HEK293 (cell line): ENCODE measurements around the gene KRTAP10-1.
"Not testable (repeated sequence)": the region's sequence is repeated elsewhere in the genome, so short reads cannot be mapped to it uniquely, and the experiment has no call there.

Experiments used
- MYNN ChIP-seq: fragments of 450-650 bp; formaldehyde crosslinking; IDR thresholded peaks from 2 replicates; pipeline ENCODE4 v1.5.1; 2016; ENCODE audit warnings: missing biosample characterization, missing genetic modification characterization, borderline replicate concordance
- OVOL3 ChIP-seq: fragments of 450-650 bp; formaldehyde crosslinking; IDR thresholded peaks from 2 replicates; pipeline ENCODE4 v1.5.1; 2016; ENCODE audit warnings: missing biosample characterization, missing genetic modification characterization
- SETDB1 ChIP-seq: IDR thresholded peaks from one replicate; pipeline ENCODE4 v1.6.1; 2017; ENCODE audit warnings: mild to moderate bottlenecking, low read length, moderate library complexity, mixed read lengths; ENCODE audit not compliant: insufficient read length
- TCF7L2 ChIP-seq: IDR thresholded peaks from 2 replicates; pipeline ENCODE4 v1.6.1; 2011; ENCODE audit warnings: low read depth, mild to moderate bottlenecking, inconsistent platforms, low read length, moderate library complexity, borderline replicate concordance
- ZNF629 ChIP-seq: fragments of 450-650 bp; formaldehyde crosslinking; IDR thresholded peaks from 2 replicates; pipeline ENCODE4 v1.5.1; 2017; ENCODE audit warnings: missing biosample characterization, missing genetic modification characterization
- ZNF707 ChIP-seq: fragments of 450-650 bp; formaldehyde crosslinking; IDR thresholded peaks from 2 replicates; pipeline ENCODE4 v1.5.1; 2016; ENCODE audit warnings: missing biosample characterization, missing genetic modification characterization
- ZSCAN23 ChIP-seq: fragments of 450-650 bp; formaldehyde crosslinking; IDR thresholded peaks from 2 replicates; pipeline ENCODE4 v1.5.1; 2016; ENCODE audit warnings: missing biosample characterization, missing genetic modification characterization
- TF ChIP-seq, protein P1 (sequence below): fragments of 450-650 bp; formaldehyde crosslinking; IDR thresholded peaks from 2 replicates; pipeline ENCODE4 v1.5.1; 2016; ENCODE audit warnings: missing biosample characterization, missing genetic modification characterization
- TF ChIP-seq, protein P2 (sequence below): fragments of 450-650 bp; formaldehyde crosslinking; IDR thresholded peaks from 2 replicates; pipeline ENCODE4 v1.5.1; 2016; ENCODE audit warnings: missing biosample characterization, missing genetic modification characterization

GRCh38 chr21:44558329-44558675 is 18.3 kb upstream of the KRTAP10-1 start:
- TF ChIP-seq MYNN (tag by site-specific recombination); TCF7L2; SETDB1; OVOL3; ZSCAN23 (tag by site-specific recombination); ZNF707; ZNF629: not testable (repeated sequence)
- TF ChIP-seq, protein P1, sequence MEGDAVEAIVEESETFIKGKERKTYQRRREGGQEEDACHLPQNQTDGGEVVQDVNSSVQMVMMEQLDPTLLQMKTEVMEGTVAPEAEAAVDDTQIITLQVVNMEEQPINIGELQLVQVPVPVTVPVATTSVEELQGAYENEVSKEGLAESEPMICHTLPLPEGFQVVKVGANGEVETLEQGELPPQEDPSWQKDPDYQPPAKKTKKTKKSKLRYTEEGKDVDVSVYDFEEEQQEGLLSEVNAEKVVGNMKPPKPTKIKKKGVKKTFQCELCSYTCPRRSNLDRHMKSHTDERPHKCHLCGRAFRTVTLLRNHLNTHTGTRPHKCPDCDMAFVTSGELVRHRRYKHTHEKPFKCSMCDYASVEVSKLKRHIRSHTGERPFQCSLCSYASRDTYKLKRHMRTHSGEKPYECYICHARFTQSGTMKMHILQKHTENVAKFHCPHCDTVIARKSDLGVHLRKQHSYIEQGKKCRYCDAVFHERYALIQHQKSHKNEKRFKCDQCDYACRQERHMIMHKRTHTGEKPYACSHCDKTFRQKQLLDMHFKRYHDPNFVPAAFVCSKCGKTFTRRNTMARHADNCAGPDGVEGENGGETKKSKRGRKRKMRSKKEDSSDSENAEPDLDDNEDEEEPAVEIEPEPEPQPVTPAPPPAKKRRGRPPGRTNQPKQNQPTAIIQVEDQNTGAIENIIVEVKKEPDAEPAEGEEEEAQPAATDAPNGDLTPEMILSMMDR = not testable (repeated sequence)
- TF ChIP-seq, protein P2, sequence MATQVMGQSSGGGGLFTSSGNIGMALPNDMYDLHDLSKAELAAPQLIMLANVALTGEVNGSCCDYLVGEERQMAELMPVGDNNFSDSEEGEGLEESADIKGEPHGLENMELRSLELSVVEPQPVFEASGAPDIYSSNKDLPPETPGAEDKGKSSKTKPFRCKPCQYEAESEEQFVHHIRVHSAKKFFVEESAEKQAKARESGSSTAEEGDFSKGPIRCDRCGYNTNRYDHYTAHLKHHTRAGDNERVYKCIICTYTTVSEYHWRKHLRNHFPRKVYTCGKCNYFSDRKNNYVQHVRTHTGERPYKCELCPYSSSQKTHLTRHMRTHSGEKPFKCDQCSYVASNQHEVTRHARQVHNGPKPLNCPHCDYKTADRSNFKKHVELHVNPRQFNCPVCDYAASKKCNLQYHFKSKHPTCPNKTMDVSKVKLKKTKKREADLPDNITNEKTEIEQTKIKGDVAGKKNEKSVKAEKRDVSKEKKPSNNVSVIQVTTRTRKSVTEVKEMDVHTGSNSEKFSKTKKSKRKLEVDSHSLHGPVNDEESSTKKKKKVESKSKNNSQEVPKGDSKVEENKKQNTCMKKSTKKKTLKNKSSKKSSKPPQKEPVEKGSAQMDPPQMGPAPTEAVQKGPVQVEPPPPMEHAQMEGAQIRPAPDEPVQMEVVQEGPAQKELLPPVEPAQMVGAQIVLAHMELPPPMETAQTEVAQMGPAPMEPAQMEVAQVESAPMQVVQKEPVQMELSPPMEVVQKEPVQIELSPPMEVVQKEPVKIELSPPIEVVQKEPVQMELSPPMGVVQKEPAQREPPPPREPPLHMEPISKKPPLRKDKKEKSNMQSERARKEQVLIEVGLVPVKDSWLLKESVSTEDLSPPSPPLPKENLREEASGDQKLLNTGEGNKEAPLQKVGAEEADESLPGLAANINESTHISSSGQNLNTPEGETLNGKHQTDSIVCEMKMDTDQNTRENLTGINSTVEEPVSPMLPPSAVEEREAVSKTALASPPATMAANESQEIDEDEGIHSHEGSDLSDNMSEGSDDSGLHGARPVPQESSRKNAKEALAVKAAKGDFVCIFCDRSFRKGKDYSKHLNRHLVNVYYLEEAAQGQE (tag by site-specific recombination) = not testable (repeated sequence)
